ENCODE results near the gene NACC1. TPM values are rescaled to one million over a fixed set of nuclear protein-coding genes. Genes with fewer than 3 reads are reported as not detected.

NACC1 gene
- total RNA-seq, 1 donor from 2014 or later = 35.5 TPM

DNA sequence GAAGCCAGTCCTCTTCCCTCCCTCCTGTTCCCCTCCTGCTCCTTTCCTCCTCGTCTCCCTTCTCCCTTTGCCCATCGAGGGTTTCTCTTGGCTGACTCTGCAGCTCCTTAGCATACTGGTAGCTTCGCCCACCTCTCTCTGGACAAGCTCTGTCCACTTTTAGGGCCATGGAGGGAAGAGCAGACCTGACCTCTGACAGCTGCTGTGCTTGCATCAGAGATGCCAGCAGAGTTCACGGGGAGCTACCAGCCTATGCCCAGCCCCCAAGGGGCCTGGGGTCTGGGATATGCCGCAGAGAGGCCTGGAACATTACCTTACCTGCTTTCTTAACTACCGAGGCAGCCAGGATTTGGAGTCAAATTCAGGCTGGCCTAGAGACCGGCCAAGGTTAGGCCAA is 35.1 kb upstream of the NACC1 start:
- no peaks in the 10 kb centered on the region for H3K9me3 ChIP-seq
- no peak for DNase-seq (ENCODE audit: low spot score in 2 of 2)
- H3K27ac ChIP-seq = peak overlapping the region; percentile 67 to 94
- H3K36me3 ChIP-seq = peaks cover 15 to 21% of the 10 kb centered on the region in 2 donors
- H3K27me3 ChIP-seq = no peaks in the 10 kb centered on the region
- TF ChIP-seq, protein P1, sequence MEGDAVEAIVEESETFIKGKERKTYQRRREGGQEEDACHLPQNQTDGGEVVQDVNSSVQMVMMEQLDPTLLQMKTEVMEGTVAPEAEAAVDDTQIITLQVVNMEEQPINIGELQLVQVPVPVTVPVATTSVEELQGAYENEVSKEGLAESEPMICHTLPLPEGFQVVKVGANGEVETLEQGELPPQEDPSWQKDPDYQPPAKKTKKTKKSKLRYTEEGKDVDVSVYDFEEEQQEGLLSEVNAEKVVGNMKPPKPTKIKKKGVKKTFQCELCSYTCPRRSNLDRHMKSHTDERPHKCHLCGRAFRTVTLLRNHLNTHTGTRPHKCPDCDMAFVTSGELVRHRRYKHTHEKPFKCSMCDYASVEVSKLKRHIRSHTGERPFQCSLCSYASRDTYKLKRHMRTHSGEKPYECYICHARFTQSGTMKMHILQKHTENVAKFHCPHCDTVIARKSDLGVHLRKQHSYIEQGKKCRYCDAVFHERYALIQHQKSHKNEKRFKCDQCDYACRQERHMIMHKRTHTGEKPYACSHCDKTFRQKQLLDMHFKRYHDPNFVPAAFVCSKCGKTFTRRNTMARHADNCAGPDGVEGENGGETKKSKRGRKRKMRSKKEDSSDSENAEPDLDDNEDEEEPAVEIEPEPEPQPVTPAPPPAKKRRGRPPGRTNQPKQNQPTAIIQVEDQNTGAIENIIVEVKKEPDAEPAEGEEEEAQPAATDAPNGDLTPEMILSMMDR (IDR thresholded peaks at IDR 0.05) = no peak
- H3K4me3 ChIP-seq = no peak overlapping the region
- intact Hi-C loops (cut with DNase I) = no loop called here
- peaks cover 25 to 48% of the 10 kb centered on the region in 2 donors for H3K4me1 ChIP-seq

DNA sequence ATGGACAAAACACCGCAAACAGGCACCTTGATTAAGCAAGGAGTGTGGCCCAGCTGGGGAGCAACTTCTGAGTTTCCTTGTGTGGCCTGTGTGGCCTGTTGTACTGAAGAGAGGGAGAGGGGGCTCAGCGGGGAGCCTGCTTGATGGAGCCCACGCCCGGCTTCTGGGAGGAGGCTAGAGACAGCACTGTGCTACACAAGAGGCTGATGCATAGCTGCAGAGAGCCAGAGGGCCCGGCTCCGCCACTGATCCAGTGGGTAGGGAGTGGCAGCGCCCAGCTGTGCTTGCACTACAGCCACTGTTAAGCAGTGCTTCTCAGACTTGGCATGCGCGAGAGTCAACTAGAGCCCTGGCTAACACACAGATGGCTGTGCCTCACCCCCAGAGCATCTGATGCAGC is 34.4 kb upstream of the NACC1 start:
- peak overlapping the region; percentile 67 to 94 for H3K27ac ChIP-seq

DNA sequence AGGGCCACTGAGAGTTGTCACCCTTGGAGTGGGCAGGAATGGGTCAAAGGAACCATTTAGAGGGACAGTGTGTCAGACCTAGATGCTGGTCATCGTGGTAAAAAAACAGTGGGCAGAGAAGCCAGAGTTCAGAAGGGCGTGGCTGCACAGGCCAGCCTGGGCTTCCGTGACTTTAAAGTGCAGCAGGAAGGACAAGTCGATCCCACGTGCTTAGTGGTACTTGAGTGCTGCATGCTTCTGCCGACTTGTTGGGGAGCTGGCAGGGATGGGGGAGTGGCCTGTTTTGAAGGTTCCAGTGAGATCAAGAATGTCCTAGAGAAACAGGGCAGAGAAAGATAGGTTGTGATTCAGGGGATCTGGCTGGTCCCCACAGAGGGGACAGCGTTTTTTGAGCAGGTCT is 32.4 kb upstream of the NACC1 start:
- Histone ChIP-seq H3K4me1 (peaks cover 30 to 45% of the 10 kb centered on the region in 2 donors), H3K27me3 (no peaks in the 10 kb centered on the region), H3K36me3 (peaks cover 16 to 21% of the 10 kb centered on the region in 2 donors), H3K4me3 (no peak overlapping the region), H3K27ac (peak overlapping the region; percentile 93 to 94), H3K9me3 (no peaks in the 10 kb centered on the region)
- TF ChIP-seq, protein P1 (IDR thresholded peaks at IDR 0.05) = no peak
- intact Hi-C loops (cut with DNase I) = no loop called here
- no peak for DNase-seq (ENCODE audit: low spot score in 2 of 2)

More for the DNA sequence above, 34.4 kb upstream of the NACC1 start:
- Histone ChIP-seq H3K4me1 (peaks cover 21 to 42% of the 10 kb centered on the region in 2 donors), H3K4me3 (no peak overlapping the region), H3K9me3 (no peaks in the 10 kb centered on the region), H3K36me3 (peaks cover 17 to 21% of the 10 kb centered on the region in 2 donors), H3K27me3 (no peaks in the 10 kb centered on the region)
- intact Hi-C loops (cut with DNase I) = no loop called here
- TF ChIP-seq, protein P1 (IDR thresholded peaks at IDR 0.05) = no peak
- no peak for DNase-seq (ENCODE audit: low spot score in 2 of 2)

DNA sequence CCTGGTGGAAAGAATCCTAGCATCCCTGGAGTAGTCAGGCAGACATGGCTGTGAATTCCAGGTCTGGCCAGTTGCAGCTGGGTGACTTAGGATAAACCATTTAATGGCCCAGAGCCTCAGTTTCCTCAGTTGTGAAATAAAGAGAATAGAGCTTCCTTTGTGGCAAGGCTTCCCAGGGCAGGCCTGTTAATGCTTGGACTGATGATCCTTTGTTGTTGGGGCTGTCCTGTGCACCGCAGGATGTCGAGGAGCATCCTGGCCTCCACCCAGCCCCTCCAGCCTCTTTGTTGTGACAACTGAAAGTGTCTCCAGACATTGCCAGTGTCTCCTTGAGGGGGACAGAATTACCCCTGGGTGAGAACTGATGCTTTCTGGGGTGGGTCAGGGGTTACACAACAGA is 31.7 kb upstream of the NACC1 start:
- intact Hi-C loops (cut with DNase I) = no loop called here

DNA sequence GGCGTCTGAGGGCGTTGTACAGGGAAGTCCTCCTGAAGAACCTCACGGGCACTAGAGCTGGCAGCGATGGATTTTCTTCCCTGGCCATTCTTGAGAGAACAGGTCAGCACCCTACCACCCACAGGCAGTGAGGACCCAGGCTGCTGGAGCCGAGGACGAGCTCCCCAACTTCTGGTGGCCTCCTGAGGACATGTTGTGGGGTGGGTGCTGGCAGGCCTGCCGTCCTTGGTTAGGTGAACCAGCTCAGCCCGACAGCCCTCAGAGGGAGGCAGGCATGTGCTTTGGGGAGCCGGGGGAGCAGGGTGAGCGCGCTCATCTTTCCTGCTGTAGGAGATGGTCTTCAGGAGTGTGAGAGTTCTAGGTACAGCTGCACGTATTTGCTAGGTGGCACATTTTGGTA is 30.8 kb upstream of the NACC1 start:
- Histone ChIP-seq H3K27me3 (no peaks in the 10 kb centered on the region), H3K4me1 (peaks cover 42 to 50% of the 10 kb centered on the region in 2 donors), H3K9me3 (no peaks in the 10 kb centered on the region), H3K36me3 (peaks cover 16 to 18% of the 10 kb centered on the region in 2 donors), H3K27ac (peak overlapping the region; percentile 93 to 94), H3K4me3 (no peak overlapping the region)
- intact Hi-C loops (cut with DNase I) = no loop called here
- DNase-seq (ENCODE audit: low spot score in 2 of 2) = peak in 1 of 2 donors; percentile 62
- TF ChIP-seq, protein P1 (IDR thresholded peaks at IDR 0.05) = no peak

More for the DNA sequence above, 31.7 kb upstream of the NACC1 start:
- Histone ChIP-seq H3K27ac (peak overlapping the region; percentile 93 to 94), H3K9me3 (no peaks in the 10 kb centered on the region), H3K27me3 (no peaks in the 10 kb centered on the region), H3K36me3 (peaks cover 16 to 20% of the 10 kb centered on the region in 2 donors), H3K4me3 (no peak overlapping the region), H3K4me1 (peaks cover 34 to 50% of the 10 kb centered on the region in 2 donors)
- TF ChIP-seq, protein P1 (IDR thresholded peaks at IDR 0.05) = no peak
- DNase-seq (ENCODE audit: low spot score in 2 of 2) = peak in 1 of 2 donors; percentile 54
